ENCODE measurements around the gene ADCYAP1. TPM values are rescaled to one million over a fixed set of nuclear protein-coding genes. Genes with fewer than 3 reads are reported as not detected.

ADCYAP1 gene
- total RNA-seq, 1 donor from 2014 or later: not detected

- intact Hi-C loops (cut with micrococcal nuclease): no loop called here
Observed at GRCh38 chr18:908758-909724, 4.4 kb downstream of the ADCYAP1 start.

- intact Hi-C loops (cut with micrococcal nuclease): loop anchor here (2.0 kb wide), 1 partner anchor 45 kb away; no protein-coding TSS in a partner anchor
Observed at GRCh38 chr18:910247-910646, 5.6 kb downstream of the ADCYAP1 start.

- intact Hi-C loops (cut with micrococcal nuclease): loop anchor here (2.0 kb wide), 1 partner anchor 46 kb away; no protein-coding TSS in a partner anchor
Observed at GRCh38 chr18:911025-911424, 6.4 kb downstream of the ADCYAP1 start.

DNA sequence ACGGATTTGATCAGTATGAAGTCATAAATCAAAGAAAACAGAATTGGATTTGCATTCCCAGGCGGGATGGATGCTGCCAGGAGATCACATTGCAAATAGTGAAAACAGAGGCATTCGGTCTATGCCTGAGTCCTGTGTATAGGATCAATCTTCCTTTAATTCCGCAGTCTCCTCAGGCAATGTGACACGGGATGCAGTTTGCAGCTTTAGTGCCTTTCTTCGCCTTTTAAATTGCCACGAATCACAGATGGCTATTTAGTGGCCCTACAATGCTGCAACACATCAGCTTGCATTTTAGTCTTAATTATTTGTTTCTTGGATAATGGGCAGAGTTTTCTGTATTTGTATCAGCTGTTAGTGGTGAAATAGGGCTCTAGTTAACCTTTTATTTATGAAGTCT is 6.8 kb downstream of the ADCYAP1 start:
- intact Hi-C loops (cut with micrococcal nuclease): loop anchor here (2.0 kb wide), 1 partner anchor 47 kb away; no protein-coding TSS in a partner anchor

GRCh38 chr18:916562-916961 is 11.9 kb downstream of the ADCYAP1 start:
- intact Hi-C loops (cut with micrococcal nuclease): no loop called here

- intact Hi-C loops (cut with micrococcal nuclease): no loop called here
Observed at GRCh38 chr18:919078-919477, 14.4 kb downstream of the ADCYAP1 start.

DNA sequence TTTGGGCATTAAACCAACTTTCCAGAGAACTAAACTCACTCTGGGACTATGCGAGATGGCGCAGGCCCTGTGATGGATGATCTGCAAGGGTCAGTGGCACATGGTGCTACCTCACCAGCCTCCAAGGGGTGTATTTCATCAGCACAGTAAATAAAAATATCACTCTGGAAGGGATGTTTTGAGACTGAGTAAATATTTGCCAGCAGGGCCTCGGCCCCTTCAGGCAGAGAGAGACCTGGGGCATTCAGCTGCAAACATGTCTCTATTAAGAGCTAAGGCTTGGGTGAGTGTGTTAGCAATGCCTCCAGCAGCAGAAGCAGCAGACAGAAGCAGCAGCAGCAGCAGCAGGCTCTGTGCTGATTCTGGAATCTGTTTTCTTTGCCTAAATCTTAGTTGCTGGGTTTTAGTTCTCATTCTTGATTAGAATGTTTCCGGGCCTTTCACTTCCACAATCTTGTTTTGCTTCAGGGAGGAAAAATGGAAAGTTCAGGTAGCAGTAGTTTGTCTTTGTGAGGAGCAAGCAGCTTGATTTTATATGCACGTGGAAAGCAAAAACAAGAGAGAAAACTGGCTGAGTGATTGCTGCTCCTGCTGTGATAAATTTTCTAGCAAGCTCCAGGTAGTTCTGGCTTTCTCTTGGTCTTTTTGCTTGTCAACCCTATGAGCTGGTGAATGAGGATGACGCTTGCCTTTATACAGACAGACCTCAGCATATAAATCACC is 18.6 kb downstream of the ADCYAP1 start:
- intact Hi-C loops (cut with micrococcal nuclease): no loop called here

DNA sequence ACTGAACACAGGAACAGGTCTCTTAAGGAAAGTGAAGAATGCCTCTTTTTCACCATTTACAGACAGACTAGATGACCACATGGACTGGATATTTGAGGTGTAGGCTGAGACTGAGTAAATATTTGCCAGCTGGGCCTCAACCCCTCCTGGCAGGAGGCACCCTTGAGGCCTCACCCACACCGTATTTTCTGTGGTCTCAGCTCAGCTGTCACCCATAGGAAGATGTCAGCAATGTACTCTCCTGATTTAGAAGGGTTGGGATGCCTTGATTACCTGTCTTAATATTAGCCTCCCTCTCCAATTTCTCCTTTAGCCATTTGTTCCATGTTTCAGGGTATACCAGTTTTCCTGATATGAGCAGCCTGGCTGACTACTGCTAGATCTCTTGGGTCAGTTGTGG is 20.3 kb downstream of the ADCYAP1 start:
- intact Hi-C loops (cut with micrococcal nuclease): no loop called here

- intact Hi-C loops (cut with micrococcal nuclease): no loop called here
Observed at GRCh38 chr18:926946-927345, 22.3 kb downstream of the ADCYAP1 start.

- intact Hi-C loops (cut with micrococcal nuclease): no loop called here
Observed at GRCh38 chr18:933082-933481, 28.4 kb downstream of the ADCYAP1 start.

- intact Hi-C loops (cut with micrococcal nuclease): no loop called here
Observed at GRCh38 chr18:934518-935133, 30.0 kb downstream of the ADCYAP1 start.

- intact Hi-C loops (cut with micrococcal nuclease): no loop called here
Observed at GRCh38 chr18:936941-937340, 32.3 kb downstream of the ADCYAP1 start.

DNA sequence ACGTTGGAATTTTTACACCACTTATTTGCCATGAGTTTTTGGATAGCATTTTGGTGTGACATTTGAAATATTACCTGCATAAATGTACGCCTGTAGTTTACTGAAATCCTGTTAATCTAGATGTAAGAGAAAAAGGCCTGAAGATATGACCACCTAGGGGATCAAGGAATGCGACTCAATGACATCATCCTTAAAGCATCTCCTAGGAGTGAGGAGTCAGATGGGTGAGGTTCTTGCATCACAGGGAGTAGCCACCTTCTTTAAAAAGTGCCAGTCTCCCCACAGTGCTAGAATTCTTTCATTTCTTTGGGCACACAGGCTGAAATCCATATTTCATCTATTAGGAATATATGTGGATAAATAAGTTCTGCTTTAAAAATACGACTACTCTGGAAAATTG is 34.5 kb downstream of the ADCYAP1 start:
- intact Hi-C loops (cut with micrococcal nuclease): no loop called here

DNA sequence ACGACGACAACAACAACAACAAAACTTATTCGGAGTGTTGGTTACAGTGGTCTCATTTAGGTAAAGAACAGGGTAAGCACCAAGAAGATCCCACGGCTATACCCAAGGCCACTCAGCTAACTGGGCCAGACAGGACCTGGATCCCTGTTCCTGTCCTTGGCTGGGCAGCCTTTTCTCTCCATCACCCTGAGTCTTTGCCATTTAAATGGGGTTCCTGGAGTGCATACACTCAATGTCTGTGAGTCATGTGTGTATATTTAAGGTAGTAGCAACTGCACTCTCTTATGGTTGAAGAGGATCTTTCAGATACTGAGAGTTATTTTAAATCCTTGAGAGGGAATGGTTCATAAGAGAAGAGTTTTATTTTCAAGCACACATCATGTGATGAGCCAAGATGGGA is 35.3 kb downstream of the ADCYAP1 start:
- intact Hi-C loops (cut with micrococcal nuclease): no loop called here

- intact Hi-C loops (cut with micrococcal nuclease): no loop called here
Observed at GRCh38 chr18:941331-941730, 36.7 kb downstream of the ADCYAP1 start.

DNA sequence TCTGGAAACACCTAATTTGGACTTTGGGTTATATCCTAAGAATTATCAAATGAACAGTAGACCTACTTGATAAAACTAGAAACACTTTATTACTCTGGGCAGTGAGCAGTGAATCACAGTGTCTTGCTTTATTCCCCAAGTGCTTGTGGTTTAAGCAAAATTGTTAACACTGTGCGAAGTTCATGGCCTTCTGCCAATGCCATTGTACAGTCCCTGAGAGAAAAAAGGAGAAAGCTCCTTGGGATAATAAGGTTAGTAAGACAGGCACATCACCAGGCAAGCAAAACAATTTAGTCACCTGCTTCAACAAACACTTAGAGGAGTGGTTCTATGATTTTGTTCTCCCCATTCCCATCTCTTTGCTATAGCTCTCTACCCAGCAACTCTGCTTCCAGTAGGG is 39.8 kb downstream of the ADCYAP1 start:
- intact Hi-C loops (cut with micrococcal nuclease): no loop called here

DNA sequence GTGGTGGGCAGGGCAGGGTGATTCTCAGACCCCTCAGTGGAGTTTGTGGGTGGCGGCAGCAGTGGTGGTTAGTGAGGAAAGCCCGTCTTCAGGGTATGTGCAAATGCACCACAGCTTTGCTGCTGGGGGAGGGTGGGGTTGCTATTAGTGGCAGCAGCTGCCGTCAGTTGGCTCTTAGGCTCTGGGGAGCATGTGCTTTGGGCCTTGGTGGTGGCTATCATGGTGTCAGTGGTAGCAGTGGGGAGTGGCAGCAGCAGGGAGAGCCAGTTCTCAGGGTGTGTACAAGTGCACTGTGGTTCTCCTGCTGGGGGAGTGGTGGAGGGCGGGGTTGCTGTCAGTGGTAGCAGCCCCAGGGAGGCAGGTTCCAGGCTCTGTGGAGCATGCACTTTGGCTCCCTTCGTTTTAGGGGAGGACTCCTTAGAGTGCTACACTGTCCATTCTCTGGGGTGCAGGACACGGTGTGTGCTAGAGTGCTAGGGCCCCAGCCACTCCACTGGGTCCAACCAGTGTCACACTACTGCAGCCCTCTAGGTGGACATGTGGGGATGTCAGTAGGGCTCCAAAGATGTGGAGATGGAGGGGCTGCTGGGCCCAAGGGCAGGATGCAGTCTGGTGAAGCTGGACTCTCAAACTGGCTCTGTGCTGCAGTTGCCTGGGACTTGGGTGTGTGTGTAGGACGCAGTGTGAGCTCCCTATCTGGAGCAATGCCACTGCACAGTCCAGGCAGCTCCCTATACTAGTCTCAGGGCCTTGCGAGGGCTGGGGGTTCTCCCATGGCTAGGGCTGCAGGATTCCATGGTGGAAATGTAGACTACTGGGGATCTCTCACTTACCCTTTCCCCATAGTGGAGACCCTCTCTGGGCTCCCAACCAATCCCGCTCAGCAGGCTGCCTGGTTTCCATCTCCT is 45.3 kb downstream of the ADCYAP1 start:
- intact Hi-C loops (cut with micrococcal nuclease): no loop called here

DNA sequence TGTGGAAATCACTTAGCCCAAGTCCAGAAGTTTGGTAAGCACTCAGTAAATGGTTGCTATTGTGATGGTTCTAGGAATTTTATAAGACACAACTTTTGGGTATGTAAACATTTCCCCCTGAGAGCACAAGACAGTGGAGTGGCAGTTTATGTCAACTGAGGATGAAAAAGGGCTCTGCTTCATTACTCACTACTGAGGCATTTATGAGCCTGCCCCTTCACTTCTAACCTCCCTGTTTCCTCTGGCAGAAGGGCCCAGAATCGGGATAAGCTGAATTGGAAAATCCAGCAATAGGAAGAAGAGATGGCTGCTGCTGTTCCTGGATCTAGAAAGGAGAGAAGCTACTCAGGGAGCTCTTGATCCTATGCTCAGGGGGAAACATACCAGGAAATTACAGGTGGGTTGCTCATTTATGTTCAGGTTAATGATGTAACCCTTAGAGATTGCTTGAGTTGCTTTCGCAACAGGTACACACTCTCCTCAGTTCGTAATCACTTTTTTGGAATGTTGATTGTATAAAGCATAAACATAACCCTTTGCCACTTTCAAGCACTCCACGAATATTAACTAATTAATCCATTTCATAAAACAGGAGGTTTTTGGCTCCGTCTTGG is 46.3 kb downstream of the ADCYAP1 start:
- intact Hi-C loops (cut with micrococcal nuclease): no loop called here

DNA sequence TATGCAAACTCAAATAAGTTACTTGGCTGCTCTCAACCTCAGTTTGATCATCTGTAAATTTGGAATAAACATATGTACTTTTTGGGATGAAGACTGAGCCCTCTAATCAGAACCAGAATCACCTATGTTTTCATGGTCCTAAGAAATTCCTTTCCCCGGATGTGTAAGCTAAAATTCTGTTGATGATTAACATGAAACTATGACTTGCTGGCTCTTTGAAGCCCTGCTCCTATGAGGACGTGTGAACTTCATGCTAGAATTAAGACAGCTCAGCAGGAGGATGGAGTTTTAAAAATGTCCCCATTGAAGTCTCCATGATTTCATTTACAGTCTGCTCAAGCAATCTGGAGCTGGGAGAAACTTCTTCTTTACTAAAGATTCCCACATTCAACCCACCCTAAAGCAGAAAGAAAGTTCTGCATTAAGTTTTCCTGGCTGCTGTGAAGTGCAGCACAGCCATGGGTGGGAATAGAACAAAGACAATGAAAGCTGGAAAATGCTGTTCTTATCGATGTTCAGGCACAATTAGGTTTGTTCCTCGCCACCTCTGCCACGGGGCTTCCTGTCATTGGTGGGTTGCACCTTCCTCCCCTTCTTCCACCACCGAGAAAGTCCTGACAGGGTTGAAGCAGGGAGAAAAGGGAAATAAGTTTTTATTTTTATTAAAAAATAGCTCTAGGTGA is 50.9 kb downstream of the ADCYAP1 start:
- intact Hi-C loops (cut with micrococcal nuclease): no loop called here

DNA sequence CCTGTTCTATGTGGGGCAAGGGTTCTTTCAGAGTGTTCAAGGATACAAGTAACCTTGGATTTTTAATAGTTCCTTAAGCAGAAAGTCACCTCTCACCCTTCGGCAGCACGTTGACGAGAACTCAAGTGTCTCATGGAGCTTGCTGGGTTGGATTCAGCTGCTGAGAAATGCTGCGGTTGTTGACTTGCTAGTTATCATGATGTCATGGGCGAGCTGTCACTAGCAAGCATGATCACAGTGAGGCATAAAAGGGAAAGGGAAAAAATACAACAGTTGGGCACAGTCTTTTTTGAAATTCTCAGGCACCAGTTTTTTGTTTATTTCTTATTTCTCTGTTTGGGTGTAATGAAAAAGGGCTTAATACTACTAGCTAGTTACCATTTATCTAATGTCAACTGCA is 53.2 kb downstream of the ADCYAP1 start:
- intact Hi-C loops (cut with micrococcal nuclease): no loop called here

All from T-helper 1 cell treated with Interleukin-12 subunit alpha and Interleukin-12 subunit beta and Interleukin-4 antibody, amounts not matched to agents 30 ng/mL and 1 ng/mL, for 36 hours (primary cell).